Adrenal gland (tissue), 12 donors: ENCODE results near the gene FMN1. TPM values are rescaled to one million over a fixed set of nuclear protein-coding genes. Genes with fewer than 3 reads are reported as not detected.

Experiments used
- DNase-seq, 7 donors: peaks; one replicate each; pipeline ENCODE4 v3.0.0-alpha.2; 2019 to 2020
- H3K27ac ChIP-seq, 5 donors: fragments of 200-600 bp; sonication (generic) in 4 of 5; 1 replicate in 3 of 5; 2 replicates in 2 of 5; pipeline versions ENCODE4 v1.5.1 to v1.8.0; 2016 to 2020; ENCODE audit warnings: mild to moderate bottlenecking in 1 of 5
- H3K27me3 ChIP-seq: fragments of 200-600 bp; 2 replicates; pipeline ENCODE4 v1.8.0; 2021
- H3K36me3 ChIP-seq, 2 donors: fragments of 200-600 bp; replicated peaks in 1 of 2; 1 replicate in 1 of 2; 2 replicates in 1 of 2; pipeline versions ENCODE4 v1.5.1 to v1.8.0; 2018 to 2022
- H3K4me1 ChIP-seq, 2 donors: fragments of 200-600 bp; replicated peaks in 1 of 2; 1 replicate in 1 of 2; 2 replicates in 1 of 2; pipeline versions ENCODE4 v1.5.1 to v1.8.0; 2018 to 2021
- H3K4me3 ChIP-seq, 4 donors: fragments of 200-600 bp; sonication (generic) in 3 of 4; one replicate each; pipeline ENCODE4 v1.5.1; 2016 to 2018
- H3K9me3 ChIP-seq, 3 donors: fragments of 200-600 bp; sonication (generic) in 1 of 3; replicated peaks in 1 of 3; 1 replicate in 2 of 3; 2 replicates in 1 of 3; pipeline versions ENCODE4 v1.5.1 to v1.8.0; 2016 to 2021
- POLR2A ChIP-seq, 2 donors: fragments of 450-650 bp; IDR thresholded peaks; one replicate each; pipeline ENCODE4 v1.6.1; 2017; ENCODE audit warnings: antibody characterized with exemption in 2 of 2, mild to moderate bottlenecking in 2 of 2, moderate library complexity in 1 of 2
- WGBS, 4 donors: extraction: QIAGEN DNeasy Blood & Tissue Kit in 2 of 4; methylation state at CpG; one replicate each; pipeline versions ENCODE4 v1.1.5 to v1.1.7; 2013 to 2017; 5-methylcytosine and 5-hydroxymethylcytosine counted together
- intact Hi-C, 2 donors: fragments of 100-400 bp; cut with DNase I; formaldehyde crosslinking; loops; one replicate each; pipeline versions ENCODE4 v1.14.1 to v1.15.0; 2022 to 2023
- polyA plus RNA-seq, 3 donors: library from polyadenylated mRNA; stranded (reverse); fragments of 200-250 nt in 2 of 3; fragments of 350-450 nt in 1 of 3; fragmentation: Illumina TruSeq in 1 of 3; extraction: RNeasy Lipid Tissue Mini Kit (QIAGEN cat#74804) in 1 of 3; gene quantifications; one replicate each; pipeline ENCODE4 v1.2.3, GENCODE V29; 2013 to 2014
- total RNA-seq, 9 donors: library from RNA; depleted of rRNA in 4 of 9; stranded (reverse); fragments of >200 nt in 4 of 9; fragments of 120-200 nt in 1 of 9; fragmentation: NEBNext Ultra II Directional in 1 of 9; extraction: Animal tissue kit (Norgen Biotek cat#: 25700) in 1 of 9; gene quantifications; one replicate each; pipeline versions ENCODE4 v1.1.0 to v1.2.4, GENCODE V29; 2013 to 2023
- TF ChIP-seq, protein P1 (sequence below), 6 experiments: fragments of 450-650 bp in 4 of 6; fragments of 200-600 bp in 2 of 6; sonication (generic) in 1 of 6; IDR thresholded peaks; 1 replicate in 5 of 6; 2 replicates in 1 of 6; pipeline versions ENCODE4 v1.5.1 to v1.8.0; 2016 to 2021; ENCODE audit warnings: antibody characterized with exemption in 6 of 6, mild to moderate bottlenecking in 2 of 6, moderate library complexity in 1 of 6
- donor health status: healthy with polysubstance abuse.
- donor health status: Bipolar disorder and iron deficiency.
- donor health status: DM: yes; HTN: yes; CAD: no.
- donor health status: DM: no; HTN: no; CAD: no.
- donor health status: DM: no; HTN: no; CAD: no.
- donor health status: DM: yes; HTN: yes; CAD: no.

FMN1 gene
- total and polyA plus RNA-seq, 12 donors: 0.37 to 29.2 (median 11.4) TPM

DNA sequence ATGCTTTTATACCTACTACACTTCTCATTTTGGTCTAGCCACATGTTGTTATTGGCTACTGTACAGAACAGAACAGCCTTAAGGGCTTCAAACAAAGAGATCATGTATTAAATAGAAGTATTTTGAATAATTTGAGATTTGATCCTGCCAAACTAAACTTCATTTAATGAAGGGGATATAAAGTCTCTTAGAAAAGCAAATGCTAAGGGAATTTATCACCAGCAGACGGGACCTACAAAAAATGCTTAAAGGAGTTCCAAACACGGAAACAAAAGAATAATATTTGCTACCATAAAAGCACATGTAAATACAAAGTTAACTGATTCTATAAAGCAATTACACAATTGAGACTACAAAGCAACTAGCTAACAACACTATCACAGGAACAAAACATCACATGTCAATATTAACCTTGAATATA, 23.6 kb upstream of the FMN1 start:
- DNase-seq: no peak
- Histone ChIP-seq H3K27me3 (no peaks in the 10 kb centered on the region), H3K4me1 (peaks cover 0 to 5% of the 10 kb centered on the region in 2 donors), H3K4me3 (no peak overlapping the region), H3K27ac (no peak overlapping the region), H3K36me3 (no peaks in the 10 kb centered on the region), H3K9me3 (no peaks in the 10 kb centered on the region)
- intact Hi-C loops: no loop called here
- 37 to 61% (median 48%) methylated on average over 2 of the region's 2 CpGs for WGBS, 4 donors
- TF ChIP-seq, protein P1, sequence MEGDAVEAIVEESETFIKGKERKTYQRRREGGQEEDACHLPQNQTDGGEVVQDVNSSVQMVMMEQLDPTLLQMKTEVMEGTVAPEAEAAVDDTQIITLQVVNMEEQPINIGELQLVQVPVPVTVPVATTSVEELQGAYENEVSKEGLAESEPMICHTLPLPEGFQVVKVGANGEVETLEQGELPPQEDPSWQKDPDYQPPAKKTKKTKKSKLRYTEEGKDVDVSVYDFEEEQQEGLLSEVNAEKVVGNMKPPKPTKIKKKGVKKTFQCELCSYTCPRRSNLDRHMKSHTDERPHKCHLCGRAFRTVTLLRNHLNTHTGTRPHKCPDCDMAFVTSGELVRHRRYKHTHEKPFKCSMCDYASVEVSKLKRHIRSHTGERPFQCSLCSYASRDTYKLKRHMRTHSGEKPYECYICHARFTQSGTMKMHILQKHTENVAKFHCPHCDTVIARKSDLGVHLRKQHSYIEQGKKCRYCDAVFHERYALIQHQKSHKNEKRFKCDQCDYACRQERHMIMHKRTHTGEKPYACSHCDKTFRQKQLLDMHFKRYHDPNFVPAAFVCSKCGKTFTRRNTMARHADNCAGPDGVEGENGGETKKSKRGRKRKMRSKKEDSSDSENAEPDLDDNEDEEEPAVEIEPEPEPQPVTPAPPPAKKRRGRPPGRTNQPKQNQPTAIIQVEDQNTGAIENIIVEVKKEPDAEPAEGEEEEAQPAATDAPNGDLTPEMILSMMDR (IDR thresholded peaks at IDR 0.05): no peak
- no peak for TF ChIP-seq POLR2A (IDR thresholded peaks at IDR 0.05)

DNA sequence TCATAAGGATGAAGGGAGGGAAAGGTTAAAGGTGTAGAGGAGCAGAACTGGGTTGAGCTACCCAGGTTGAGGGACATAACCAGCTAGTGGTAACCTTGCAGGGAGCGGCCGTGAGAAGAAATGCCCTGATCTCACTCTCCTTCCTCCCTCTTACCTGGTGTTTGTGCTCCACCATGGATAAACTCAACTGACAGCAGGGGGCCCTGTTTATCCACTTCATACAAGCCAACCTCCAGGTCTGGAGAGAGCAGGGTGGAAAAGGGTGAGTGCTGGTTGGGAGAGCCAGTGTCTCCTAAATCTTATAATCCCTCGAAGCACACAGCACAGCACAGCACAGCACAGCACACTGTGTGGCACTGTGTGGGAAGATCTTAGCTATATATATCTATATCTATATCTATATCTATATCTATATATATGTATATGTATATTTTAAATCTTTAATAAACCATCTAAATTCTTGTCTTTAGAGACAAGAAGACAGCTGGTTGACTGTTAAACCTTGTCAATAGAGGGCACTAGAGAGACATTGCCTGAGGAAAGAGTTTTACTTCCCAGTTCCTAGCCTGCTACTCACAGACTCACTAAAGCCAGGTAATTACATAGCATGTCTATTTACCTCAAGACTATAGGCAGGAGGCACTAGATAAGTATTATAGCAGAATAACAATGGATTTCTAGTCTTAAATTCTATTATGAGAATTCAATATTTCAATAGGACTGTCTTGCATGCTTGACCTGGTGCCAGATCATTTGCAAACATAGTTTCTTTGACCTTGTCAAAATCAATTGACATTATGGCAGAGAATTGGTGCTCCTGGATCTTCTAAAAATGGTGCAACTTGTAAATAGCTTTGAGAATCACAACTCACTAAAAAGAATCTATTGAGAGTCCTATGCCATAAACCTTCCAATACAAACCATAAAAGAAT, 21.7 kb upstream of the FMN1 start:
- intact Hi-C loops: no loop called here
- Histone ChIP-seq H3K36me3 (no peaks in the 10 kb centered on the region), H3K4me3 (no peak overlapping the region), H3K27ac (no peak overlapping the region), H3K4me1 (peaks cover 0 to 5% of the 10 kb centered on the region in 2 donors), H3K9me3 (no peaks in the 10 kb centered on the region), H3K27me3 (no peaks in the 10 kb centered on the region)
- TF ChIP-seq, protein P1 (IDR thresholded peaks at IDR 0.05): peak; percentile 11 to 57 (median 29)
- no peak for TF ChIP-seq POLR2A (IDR thresholded peaks at IDR 0.05)
- DNase-seq: no peak
- WGBS, 4 donors: 93 to 98% (median 96%) methylated on average over 3 of the region's 3 CpGs

DNA sequence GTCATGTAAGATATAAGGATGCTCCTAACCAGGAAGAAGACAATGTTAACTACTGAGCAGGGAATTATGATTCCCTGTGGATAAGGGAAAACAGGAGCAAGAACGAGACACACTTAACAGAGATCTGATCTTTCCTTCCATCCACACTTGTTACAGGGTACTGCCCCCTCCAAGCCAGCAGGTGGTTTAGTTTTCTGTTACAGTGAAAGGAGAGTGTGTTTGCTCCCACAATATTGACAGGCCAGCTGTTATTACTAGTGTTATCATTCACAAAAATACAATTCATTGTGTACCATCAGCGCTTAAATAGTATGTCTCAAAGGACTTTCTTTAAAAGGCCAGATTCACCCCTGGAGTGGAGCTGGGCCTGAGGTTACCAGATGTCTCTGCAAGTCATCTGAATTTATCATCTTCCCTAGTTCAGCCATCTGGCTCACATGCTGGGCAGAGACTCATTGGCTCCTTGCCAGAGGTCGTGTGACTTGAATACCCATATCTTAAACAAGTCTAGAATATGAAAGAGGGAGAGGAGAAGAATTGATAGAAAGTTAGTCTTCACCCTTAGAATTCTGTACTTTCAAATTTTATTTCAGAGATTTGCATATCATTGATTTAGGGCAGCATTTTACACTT, 16.8 kb upstream of the FMN1 start:
- intact Hi-C loops: no loop called here
- no peak overlapping the region for H3K4me3 ChIP-seq
- no peaks in the 10 kb centered on the region for H3K27me3 ChIP-seq
- H3K27ac ChIP-seq: no peak overlapping the region
- TF ChIP-seq, protein P1 (IDR thresholded peaks at IDR 0.05): no peak
- TF ChIP-seq POLR2A (IDR thresholded peaks at IDR 0.05): no peak
- no peaks in the 10 kb centered on the region for H3K4me1 ChIP-seq
- peak in 4 of 7 donors; percentile 45 to 65 (median 51) for DNase-seq
- no peaks in the 10 kb centered on the region for H3K36me3 ChIP-seq
- 49 to 56% (median 52%) methylated on average over 3 of the region's 3 CpGs for WGBS, 4 donors
- no peaks in the 10 kb centered on the region for H3K9me3 ChIP-seq
